Urothelium cell line (cell line): ENCODE results near the gene SIGLEC10.
A peak's percentile ranks its signal among the peaks of the same experiment; 100 is the strongest.
"Not testable (repeated sequence)": the region's sequence is repeated elsewhere in the genome, so short reads cannot be mapped to it uniquely, and the experiment has no call there.

Experiments used
- DNase-seq: peaks from one replicate; pipeline ENCODE4 v3.0.0; 2011; ENCODE audit warnings: low spot score, mixed read lengths
- FAIRE-seq: peaks from 2 replicates; lab custom pipeline; 2011; peaks lifted over from hg19 to GRCh38; lab: Jason Lieb, UNC

The SIGLEC10 gene

DNA sequence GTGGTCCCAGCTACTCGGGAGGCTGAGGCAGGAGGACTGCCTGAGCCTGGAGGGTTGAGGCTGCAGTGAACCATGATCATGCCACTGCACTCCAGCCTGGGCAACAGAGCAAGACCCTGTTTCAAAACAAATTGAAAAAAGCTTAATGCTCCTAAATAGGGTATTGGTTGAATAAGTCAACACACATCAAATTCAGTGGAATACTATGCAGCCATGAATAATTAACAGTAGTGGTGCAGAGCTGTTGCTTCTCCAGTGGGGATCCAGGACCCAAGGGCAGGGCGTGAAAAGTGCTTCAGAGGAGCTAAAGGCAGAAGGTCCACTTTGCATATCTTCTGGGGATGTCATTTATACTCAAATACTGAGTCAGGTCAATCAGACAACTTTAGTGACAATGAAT, 22.6 kb upstream of the SIGLEC10 start:
- no peak for DNase-seq
- no peak for FAIRE-seq

DNA sequence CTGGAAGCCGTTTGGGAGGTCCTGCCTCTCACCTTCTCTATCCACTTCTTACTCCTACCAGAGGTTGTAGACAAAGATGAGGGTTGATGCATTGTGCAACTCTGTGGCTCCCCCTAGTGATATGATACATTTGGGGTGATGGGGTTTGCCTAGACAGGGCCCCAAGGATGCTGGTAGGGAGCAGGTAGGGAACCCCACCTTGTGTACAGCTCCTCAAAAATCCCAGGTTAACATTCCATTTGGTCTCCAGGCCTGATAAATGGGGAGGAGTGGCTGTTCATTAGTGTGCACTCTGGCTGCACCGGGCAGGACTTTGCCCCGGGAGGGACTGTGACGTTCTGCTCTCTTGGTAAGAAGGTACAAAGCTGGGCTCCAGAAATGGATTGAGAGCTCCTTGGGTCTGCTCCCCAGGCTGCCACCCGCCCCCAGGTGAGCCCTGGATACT, 21.6 kb upstream of the SIGLEC10 start:
- DNase-seq (no peak), FAIRE-seq (no peak)

DNA sequence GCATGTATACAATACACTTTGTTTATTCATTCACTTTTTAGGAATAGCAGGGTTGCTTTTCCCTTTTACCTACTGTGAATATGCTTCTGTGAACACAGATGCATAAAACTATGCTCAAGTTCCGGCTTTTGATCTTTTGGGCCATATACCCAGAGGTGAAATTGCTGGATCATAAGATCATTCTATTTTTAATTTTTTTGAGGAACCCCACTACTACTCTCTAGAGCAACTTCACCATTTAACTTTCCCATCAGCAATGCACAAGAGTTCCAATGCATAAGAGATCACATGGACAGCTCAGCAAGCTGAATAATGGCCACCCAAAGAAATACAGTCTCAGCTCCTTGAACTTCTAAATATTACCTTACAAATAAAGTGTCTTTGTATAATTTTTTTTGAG, 17.0 kb upstream of the SIGLEC10 start:
- DNase-seq (no peak), FAIRE-seq (no peak)

DNA sequence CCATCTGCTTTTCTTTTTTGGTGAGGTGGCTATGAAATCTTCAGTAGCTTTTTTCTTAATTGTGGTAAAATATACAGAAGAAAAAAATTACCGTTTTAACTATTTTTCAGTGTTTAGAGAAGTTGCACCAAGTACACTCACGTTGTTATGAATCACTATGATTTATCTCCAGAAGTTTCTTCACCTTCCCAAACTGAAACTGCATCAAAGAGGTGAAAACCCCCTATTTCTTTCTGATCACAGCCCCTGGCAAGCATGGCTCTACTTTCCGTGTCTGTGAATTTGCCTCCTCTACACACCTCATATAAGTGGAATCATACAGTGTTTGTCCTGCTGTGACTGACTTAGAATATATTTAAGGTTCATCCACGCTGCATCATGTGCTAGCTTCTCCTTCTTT, 15.6 kb upstream of the SIGLEC10 start:
- FAIRE-seq: no peak
- no peak for DNase-seq

DNA sequence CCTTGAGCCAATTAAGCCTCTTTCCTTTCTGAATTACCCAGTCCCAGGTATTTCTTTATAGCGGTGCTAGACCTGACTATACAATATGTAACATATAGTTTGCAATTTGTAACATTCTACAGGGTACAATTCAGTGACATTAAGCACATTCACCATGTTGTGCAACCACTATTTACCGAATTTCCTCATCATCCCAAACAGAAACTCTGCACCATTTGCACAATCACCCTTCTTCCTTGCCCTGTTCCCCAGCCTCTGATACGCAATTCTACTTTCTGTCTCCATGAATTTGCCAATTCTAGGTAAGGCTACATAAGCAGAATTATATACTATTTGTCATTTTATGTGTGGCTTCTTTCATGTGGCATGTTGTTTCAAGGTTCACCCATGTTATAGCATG, 13.7 kb upstream of the SIGLEC10 start:
- no peak for FAIRE-seq
- no peak for DNase-seq

DNA sequence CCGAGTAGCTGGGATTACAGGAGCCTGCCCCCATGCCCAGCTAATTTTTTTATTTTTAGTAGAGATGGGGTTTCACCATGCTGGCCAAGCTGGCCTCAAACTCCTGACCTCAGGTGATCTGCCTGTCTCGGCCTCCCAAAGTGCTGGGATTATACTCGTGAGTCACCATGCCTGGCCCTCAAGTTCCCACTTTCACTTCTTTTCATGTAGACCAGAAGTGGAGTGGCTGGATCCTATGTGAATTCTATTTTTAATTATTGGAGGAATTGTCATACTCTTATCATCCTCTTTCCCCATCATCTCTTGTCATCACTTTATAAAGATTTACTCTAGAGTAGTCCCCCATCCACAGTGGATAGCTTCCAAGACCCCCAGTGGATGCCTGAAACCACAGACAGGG, 12.8 kb upstream of the SIGLEC10 start:
- DNase-seq: no peak
- FAIRE-seq: no peak

DNA sequence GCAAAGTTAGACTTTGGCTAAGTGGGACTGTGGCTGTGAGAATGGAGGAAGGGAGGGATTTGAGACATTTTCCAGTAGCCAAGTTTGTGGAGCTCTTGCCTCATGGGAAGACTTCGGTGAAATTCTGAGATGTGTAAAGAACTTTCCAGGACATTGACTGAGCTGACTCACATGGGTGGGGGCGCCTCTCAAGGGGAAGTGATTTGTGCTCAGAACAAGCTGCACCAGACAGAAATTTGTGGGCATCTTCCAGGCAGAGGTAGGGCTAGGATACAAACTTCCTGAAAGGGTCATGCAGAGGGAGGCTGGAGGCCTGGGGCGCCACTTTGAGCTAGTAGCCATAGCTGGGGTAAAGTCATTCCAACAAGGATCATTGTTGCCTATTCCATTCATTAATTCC, 9.8 kb upstream of the SIGLEC10 start:
- DNase-seq: no peak

DNA sequence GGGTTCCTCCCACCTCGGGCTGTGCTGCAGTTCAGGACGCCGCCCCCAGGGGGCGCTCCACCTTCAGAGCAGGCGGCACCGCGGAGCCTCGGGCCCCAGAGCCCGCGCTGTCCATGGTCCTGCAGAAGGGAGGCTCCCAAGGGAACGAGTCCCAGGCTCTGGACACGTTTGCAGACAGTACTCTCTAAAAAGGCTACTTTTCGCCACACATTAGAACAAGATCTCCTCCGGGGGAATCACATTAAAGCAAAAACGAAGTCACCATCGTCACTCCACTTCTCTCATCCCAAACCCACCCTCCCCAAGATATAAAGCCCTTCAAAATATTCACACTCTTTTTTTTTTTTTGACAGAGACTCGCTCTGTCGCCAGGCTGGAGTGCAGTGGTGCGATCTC, 4.6 kb upstream of the SIGLEC10 start:
- FAIRE-seq (peak; percentile 58), DNase-seq (peak; percentile 89)

More for the DNA sequence above, 9.8 kb upstream of the SIGLEC10 start:
- FAIRE-seq: no peak

DNA sequence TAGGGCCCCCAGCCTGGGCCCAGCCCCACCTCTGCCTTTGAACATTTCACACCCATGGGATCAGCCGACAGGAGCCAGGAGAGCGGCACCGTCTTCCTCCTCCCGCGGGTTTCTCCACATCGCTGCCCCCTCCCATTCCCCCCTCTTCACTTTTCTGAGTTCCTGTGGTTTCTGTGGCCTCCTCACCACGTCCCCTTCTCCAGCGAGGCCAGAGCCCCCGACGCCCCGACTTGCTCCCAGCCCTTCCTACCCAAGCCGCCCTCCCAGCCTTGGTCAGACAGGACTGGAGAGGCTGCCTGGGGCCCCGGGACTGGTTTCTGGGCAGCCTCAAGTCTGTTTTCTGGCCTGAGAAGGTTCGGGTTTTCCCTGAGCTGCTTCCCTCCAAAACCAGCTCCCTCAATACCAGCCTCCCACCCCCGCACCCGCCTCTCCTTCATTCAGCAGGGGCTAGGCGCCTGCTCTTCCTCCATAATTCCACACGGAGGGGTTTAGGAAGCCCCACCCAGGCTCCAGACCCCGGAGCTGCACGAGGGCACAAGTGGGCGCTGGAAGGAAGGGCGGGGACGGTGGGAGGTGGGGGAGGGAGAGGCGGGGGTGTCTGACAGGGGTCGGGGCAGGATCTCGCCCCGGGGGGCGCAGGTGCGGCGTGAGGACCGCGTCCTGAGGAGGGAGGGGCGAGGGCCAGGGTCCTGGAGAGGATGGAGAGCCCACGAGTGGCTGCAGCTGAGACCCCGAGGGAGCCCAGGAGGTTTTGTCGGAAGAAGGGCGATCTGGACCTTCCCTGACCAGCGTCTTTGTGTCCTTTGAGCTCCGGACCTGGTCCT, 4.0 kb upstream of the SIGLEC10 start:
- FAIRE-seq: no peak
- no peak for DNase-seq

DNA sequence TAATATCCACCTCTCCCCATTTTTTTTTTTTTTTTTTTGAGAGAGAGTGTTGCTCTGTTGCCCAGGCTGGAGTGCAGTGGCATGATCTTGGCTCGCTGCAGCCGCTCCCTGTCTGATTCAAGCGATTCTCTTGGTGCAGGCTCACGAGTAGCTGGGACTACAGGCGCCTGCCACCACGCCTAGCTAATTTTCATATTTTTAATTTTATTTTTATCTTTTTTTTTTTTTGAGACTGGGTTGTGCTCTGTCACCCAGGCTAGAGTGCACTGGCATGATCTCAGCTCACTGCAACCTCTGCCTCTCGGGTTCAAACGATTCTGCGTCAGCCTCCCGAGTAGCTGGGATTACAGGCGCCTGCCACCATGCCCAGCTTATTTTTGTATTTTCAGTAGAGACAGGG, 3.1 kb upstream of the SIGLEC10 start:
- not testable (repeated sequence) for FAIRE-seq

DNA sequence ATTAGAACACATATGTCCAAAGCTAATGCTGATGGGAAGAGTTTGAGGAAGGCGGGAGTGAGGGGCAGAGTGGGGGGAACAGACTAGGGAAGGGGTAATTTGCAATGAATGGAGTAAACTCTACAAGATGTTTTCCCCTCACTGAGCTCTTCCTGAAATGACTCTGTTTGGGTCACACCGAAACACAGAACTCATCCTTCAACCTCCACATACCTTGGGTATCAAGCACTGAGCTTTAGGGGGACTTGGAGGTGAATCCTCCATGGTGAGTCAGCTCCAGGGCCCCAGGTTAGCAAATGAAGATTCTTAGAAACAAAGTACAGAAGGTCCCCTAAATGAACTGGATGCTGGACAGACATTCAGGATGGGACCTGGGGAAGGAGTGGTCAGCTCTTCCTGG, 1.3 kb upstream of the SIGLEC10 start:
- DNase-seq (no peak), FAIRE-seq (no peak)

More for the DNA sequence above, 3.1 kb upstream of the SIGLEC10 start:
- DNase-seq: not testable (repeated sequence)

DNA sequence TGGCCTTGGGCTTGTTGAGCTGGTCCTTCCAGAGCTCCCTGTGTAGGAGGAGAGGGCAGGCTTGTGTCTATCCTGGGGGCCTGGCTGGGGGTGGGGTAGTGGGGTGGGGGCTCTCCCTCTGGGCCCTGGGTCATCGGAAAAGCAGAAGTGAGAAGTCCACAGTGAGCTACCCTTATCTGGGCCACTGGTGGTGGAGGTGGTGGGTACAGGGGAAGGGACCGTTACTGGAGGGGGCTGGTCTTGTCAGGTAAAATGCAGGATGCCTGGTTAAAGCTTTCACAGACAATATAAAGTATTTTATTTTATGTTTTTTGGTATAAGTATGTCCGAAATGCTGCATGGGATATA, 342 bp upstream of the SIGLEC10 start:
- FAIRE-seq: no peak
- DNase-seq: no peak

DNA sequence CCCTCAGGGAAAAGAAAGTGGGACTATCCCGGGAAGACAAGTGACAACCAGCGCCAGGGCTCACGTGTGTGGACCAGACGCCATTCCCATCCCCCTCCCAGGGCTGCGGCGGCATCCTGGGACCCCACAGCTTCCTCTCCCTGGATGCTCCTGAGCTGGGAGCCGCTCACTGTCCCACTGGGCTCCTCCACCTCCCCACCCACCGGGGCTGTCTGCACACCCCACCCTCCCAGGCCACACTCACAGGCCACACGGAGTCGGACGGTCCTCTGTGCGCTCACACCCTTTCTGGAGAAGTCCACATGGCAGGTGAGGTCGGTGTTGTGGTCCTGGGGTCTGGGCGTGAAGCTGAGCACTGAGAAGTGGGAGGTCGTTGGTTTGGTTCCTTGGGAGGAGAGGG, 1.0 kb downstream of the SIGLEC10 start:
- DNase-seq, FAIRE-seq: not testable (repeated sequence)

DNA sequence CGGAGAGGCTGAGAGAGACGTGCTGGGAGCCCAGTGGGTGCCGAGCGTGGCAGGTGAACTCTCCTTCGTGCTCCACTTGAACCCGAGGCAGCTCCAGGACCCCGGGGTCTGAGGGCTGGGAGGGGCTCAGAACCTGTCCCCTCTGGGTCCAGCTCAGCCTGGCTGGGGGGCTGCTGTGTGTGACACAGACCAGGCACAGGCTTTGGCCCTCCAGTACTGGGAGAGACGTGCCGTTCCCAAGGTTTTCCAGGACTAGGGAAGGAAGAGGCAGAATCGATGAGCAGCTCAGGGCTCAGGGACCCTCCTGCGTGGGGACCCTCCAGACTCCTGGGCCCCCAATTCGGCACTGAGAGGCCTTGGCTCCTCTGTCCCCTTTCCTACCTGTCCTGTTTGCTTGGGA, 2.3 kb downstream of the SIGLEC10 start:
- FAIRE-seq (no peak), DNase-seq (no peak)

DNA sequence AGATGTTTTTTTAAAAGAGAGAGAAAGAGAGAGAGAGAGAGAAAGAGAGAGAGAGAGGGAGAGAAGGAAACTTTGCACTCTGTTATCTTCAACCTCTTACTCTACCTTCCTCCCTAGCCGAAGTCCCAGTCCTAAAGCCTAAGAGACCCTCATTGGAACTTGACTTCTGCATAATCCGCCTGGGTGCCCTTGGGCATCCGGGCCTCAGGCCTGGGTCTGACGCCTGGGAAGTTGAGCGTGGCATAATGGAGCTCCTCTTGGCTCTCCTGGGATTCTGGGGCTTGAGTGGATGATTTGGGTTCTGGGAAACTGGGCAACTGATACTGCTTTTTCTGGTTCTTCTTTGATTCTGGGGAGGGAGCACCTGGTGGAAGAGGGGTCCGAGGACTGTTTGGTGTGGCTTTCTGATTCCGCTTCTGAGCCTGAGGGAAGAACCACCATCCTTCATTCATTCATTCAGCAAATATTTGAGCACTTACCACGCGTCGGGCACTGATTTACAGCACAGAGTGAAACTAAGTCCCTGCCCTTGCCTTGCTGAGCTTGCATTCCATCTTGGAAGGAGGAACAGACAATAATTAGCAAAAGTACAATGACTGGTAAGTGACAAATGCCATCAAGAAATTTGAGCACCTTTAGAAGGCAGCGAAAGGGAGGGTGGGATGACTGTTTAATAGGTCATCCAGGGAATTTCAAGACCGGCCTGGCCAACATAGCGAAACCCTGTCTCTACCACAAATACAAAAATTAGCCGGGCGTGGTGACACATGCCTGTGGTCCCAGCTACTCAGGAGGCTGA, 6.3 kb downstream of the SIGLEC10 start:
- no peak for DNase-seq

DNA sequence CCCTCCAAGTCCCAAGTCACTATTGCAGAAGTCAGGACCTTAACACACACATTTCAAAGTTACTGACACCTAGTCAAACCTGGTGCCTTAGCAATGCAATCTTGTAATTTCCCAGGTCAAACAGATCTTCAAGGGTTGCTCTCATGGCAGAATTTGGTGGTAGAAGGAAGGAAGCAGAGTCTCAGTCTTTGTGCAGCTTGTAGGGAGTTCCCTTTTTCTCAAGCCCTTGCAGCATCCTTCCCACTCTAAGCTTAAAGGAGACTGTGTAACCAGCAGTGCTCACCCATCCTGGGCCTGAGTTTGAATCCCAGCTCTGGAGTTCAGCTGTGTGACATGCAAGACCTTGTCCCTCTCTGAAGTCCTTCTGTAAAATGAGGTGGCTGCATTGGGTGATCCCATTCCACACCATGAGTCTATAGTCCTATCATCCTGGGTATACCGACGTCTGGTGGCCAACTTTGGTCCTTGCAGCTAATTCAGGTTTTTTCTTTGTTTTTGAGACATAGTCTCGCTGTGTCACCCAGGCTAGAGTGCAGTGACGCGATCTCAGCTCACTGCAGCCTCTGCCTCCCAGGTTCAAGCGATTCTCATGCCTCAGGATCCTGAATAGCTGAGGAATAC, 9.8 kb downstream of the SIGLEC10 start:
- no peak for DNase-seq
- no peak for FAIRE-seq

More for the DNA sequence above, 6.3 kb downstream of the SIGLEC10 start:
- no peak for FAIRE-seq

DNA sequence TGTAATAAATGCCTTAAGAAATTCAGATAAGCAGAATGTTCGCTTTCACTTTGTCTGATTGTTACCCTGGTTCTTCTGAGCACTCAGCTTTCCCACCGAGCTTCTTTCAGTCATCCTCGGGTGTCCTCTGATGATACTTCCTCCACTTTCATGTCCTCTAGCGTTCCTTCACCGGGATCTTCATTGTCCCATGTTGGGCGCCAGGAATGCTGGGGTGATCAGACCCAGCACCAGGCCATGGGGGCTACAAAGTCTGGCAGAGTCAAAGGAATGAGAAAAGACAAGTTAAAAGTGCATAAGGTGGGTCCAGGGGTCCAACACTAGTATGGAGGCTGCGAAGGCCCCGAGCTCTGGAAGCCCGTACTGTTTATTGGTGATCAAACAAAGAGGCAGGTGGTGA, 15.3 kb downstream of the SIGLEC10 start:
- no peak for FAIRE-seq
- no peak for DNase-seq

DNA sequence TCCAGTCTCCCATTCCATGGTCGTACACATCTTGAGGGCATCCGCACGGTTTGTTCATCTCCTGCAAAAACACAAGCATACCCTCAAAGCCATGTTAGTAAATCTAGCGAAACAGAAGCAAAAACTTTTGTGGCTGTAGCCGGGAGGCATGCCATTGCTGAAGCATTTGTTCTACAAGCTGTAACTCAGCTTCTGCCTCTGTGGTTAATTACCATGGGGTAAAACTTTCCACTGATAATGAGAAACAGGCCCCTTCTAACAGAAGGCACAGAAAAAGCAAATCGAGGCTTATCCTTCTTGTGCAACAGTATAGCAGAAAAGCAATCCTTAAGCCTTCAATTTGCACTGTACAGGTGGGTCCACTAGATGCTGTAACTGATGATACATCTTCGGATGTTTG, 17.5 kb downstream of the SIGLEC10 start:
- not testable (repeated sequence) for DNase-seq, FAIRE-seq

DNA sequence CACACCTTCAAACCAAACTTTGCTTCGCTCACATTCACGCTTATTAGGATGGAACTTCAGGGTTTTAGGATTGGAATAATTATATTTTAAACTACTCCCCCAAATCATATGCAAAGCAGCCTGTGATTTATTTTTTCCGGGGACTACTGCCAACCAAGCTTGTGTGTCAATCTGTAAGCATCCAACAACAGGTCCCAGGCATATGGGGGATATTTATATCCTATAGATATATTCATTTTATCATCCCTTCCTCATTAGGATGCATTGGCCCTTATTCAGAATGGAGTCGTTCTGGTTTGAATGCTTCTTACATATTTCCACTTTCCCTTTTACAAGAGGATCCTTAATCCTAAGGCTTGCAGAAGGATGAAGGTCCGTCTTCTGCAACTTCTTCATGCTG, 18.2 kb downstream of the SIGLEC10 start:
- FAIRE-seq: no peak
- DNase-seq: no peak

DNA sequence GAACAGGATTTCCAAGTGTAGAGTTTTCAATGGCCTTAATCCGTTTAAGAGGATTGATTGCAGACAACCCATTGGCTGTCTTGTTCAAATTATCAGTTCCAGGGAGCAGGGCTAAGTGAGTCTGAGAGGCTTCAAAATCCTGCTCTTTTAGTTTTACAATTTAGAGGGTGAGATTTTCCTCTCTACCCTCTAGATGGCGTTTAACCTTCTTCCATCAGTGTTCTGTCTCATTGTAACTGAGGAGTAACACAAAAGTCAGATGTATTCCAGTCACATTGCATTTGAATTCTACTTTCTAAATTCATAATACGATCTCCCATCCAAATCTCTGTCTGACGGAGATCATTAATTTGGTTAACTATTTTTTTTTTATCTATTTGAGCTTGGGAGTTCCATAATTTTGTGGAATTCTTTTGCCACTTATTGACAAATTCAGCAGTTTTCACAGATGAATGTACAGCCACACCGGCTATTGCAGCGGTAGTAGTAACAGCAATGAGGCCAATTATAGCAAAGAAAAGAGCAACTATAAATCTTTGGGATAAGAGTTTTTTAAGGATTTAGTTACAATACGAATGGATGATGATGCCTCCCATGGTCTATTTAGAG, 19.2 kb downstream of the SIGLEC10 start:
- FAIRE-seq: no peak

DNA sequence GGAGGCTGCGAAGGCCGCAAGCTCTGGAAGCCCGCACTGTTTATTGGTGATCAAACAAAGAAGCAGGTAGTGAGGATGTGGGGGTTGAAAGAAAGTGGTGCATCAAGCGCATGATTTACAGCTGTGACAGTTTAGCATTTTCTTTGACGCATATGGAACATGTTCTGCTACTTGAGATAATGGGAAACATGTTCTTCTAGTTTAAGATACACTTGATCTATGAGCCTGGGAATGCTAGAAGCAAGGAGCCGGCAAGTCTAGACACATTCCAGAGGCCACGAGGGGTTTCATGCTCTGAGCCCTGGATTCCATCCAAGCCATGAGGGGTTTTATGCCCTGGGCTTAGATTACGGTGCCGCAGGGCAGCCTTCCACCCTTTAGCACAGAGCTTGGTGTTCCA, 20.0 kb downstream of the SIGLEC10 start:
- not testable (repeated sequence) for DNase-seq, FAIRE-seq

More for the DNA sequence above, 19.2 kb downstream of the SIGLEC10 start:
- peak; percentile 30 for DNase-seq
